GM12878 (cell line): ENCODE data around the gene SWI5.

Experiments
- POLR2A ChIP-seq: IDR thresholded peaks from 2 replicates; pipeline ENCODE4 v1.6.1; 2011; ENCODE audit warnings: low read depth, mild to moderate bottlenecking, low read length
- SIN3A ChIP-seq: IDR thresholded peaks from 2 replicates; pipeline ENCODE4 v1.6.1; 2012; ENCODE audit warnings: low read depth, low read length, improper control_type of control experiment
- TAF1 ChIP-seq: IDR thresholded peaks from 2 replicates; pipeline ENCODE4 v1.6.1; 2011; ENCODE audit warnings: mild to moderate bottlenecking, low read depth, low read length, borderline replicate concordance
- USF2 ChIP-seq: IDR thresholded peaks from 2 replicates; pipeline ENCODE4 v1.6.1; 2011; ENCODE audit warnings: low read depth, low read length, improper control_type of control experiment, borderline replicate concordance

- TF ChIP-seq POLR2A (no peak), TAF1 (no peak), SIN3A (no peak), USF2 (no peak)
These were observed 22.7 kb downstream of the SWI5 start for GRCh38 chr9:128298535-128299482.
